HUES48 (cell line): ENCODE measurements around the gene VLDLR.

Experiments used
- H3K27ac ChIP-seq: one replicate; pipeline ENCODE4 v1.7.0; 2013; ENCODE audit warnings: low read depth, low read length, inconsistent platforms
- H3K27me3 ChIP-seq: 2 replicates; pipeline ENCODE4 v1.6.1; 2013; ENCODE audit warnings: mild to moderate bottlenecking, low read length; ENCODE audit not compliant: control insufficient read depth, insufficient read depth
- H3K36me3 ChIP-seq: 2 replicates; pipeline ENCODE4 v1.6.1; 2013; ENCODE audit warnings: low read length; ENCODE audit not compliant: control insufficient read depth, insufficient read depth
- H3K4me1 ChIP-seq: 2 replicates; pipeline ENCODE4 v1.6.1; 2013; ENCODE audit warnings: mild to moderate bottlenecking, low read length; ENCODE audit not compliant: control insufficient read depth, insufficient read depth
- H3K4me3 ChIP-seq: 2 replicates; pipeline ENCODE4 v1.5.1; 2013; ENCODE audit warnings: mild to moderate bottlenecking, low read depth, low read length
- H3K9ac ChIP-seq: 2 replicates; pipeline ENCODE4 v1.6.1; 2013; ENCODE audit warnings: mild to moderate bottlenecking, low read depth, low read length, moderate library complexity
- H3K9me3 ChIP-seq: 2 replicates; pipeline ENCODE4 v1.6.1; 2013; ENCODE audit warnings: low read length; ENCODE audit not compliant: control insufficient read depth, insufficient read depth

Gene VLDLR

DNA sequence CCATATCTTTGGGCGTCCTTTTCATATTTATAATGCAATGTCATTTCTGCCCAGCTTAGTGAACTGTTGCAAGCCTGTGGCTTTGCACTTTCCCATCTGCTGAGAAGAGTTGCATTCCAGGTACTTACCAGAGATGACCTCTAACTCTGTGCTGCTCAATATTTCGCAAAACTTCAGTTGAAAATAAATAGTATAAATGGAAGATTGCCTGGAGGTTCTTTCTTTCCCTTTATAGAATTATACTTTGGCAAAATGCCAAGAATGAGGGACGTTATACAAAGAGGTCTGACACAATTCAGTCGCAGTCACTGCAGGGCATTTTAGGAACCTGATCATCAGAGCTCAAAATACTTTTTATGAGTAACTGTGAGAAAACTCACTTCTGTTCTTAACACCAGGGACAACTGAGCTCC, 18.9 kb upstream of the VLDLR start:
- Histone ChIP-seq H3K27ac (no peak overlapping the region), H3K4me3 (no peak overlapping the region), H3K36me3 (no peaks in the 10 kb centered on the region), H3K9me3 (no peaks in the 10 kb centered on the region), H3K4me1 (no peaks in the 10 kb centered on the region), H3K9ac (no peak overlapping the region), H3K27me3 (no peaks in the 10 kb centered on the region)

- Histone ChIP-seq H3K27ac (no peak overlapping the region), H3K4me1 (no peaks in the 10 kb centered on the region), H3K9me3 (no peaks in the 10 kb centered on the region), H3K9ac (no peak overlapping the region), H3K27me3 (no peaks in the 10 kb centered on the region), H3K4me3 (no peak overlapping the region), H3K36me3 (no peaks in the 10 kb centered on the region)
Measured at GRCh38 chr9:2603621-2604020, 18.0 kb upstream of the VLDLR start.

- peaks cover 2% of the 10 kb centered on the region; the same call in 1 of the 2 replicates for H3K4me1 ChIP-seq
- no peaks in the 10 kb centered on the region for H3K9me3 ChIP-seq
Measured at GRCh38 chr9:2605246-2605645, 16.3 kb upstream of the VLDLR start.

DNA sequence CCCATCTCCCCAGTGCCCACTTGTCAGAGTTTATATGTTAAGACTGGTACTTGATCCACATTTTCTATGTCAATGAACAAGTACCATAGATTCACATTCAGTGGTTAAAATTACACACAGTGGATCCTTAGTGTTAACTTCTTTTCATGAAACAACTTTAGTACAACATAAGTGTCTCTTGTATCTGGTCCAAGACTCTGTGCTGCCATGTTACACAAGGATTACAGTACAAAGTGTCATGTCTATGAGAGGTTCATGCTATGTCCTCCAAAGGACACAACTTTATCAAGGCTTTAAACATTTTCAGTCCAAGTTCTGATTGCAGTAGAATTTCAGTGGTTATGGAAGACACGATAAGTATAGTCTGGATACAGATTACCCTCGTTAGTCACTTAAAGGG, 13.3 kb upstream of the VLDLR start:
- Histone ChIP-seq H3K27me3 (no peaks in the 10 kb centered on the region), H3K27ac (no peak overlapping the region), H3K9ac (no peak overlapping the region), H3K9me3 (no peaks in the 10 kb centered on the region), H3K4me3 (no peak overlapping the region), H3K4me1 (peaks cover 22% of the 10 kb centered on the region), H3K36me3 (no peaks in the 10 kb centered on the region)

More at GRCh38 chr9:2605246-2605645, 16.3 kb upstream of the VLDLR start:
- Histone ChIP-seq H3K36me3 (no peaks in the 10 kb centered on the region), H3K27me3 (no peaks in the 10 kb centered on the region), H3K27ac (no peak overlapping the region), H3K9ac (no peak overlapping the region), H3K4me3 (no peak overlapping the region)

- Histone ChIP-seq H3K4me1 (peaks cover 48% of the 10 kb centered on the region), H3K9me3 (no peaks in the 10 kb centered on the region), H3K27me3 (no peaks in the 10 kb centered on the region), H3K36me3 (no peaks in the 10 kb centered on the region), H3K9ac (no peak overlapping the region; the same call in 1 of the 2 replicates), H3K27ac (peak overlapping the region; percentile 65), H3K4me3 (no peak overlapping the region)
Measured at GRCh38 chr9:2610985-2611384, 10.6 kb upstream of the VLDLR start.

GRCh38 chr9:2611961-2612360, 9.6 kb upstream of the VLDLR start:
- Histone ChIP-seq H3K9me3 (no peaks in the 10 kb centered on the region), H3K4me3 (no peak overlapping the region), H3K4me1 (peaks cover 48% of the 10 kb centered on the region), H3K9ac (no peak overlapping the region), H3K36me3 (no peaks in the 10 kb centered on the region), H3K27me3 (no peaks in the 10 kb centered on the region), H3K27ac (no peak overlapping the region)

DNA sequence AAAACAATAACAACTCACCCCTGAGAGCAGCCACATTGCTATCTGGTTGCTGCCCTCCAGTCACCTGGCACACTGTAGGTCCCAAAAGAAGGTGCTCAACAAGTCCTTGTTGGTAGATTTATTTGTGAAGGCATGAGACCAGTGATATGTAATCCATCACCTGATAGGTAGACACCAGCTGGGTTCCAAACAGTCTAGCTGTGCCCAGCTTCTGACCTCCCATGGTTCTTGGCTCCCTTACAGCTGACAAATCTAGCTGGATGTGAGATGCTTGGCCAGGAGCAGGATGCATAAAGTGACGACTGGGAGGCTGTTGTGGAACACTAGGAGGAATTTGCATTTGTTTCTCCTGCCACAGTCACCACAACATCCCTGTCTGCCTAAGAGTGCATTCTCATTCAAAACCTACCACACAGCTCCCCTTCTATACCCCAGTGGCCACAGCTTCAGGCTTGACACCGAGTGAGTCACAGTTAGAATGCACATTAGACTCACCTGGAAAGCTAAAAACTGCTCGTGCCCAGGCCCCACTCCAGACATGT, 7.8 kb upstream of the VLDLR start:
- no peak overlapping the region for H3K9ac ChIP-seq
- peak overlapping the region; percentile 81 for H3K27ac ChIP-seq
- no peaks in the 10 kb centered on the region for H3K36me3 ChIP-seq
- no peak overlapping the region for H3K4me3 ChIP-seq
- H3K4me1 ChIP-seq: peaks cover 48% of the 10 kb centered on the region
- no peaks in the 10 kb centered on the region for H3K27me3 ChIP-seq
- no peaks in the 10 kb centered on the region for H3K9me3 ChIP-seq

DNA sequence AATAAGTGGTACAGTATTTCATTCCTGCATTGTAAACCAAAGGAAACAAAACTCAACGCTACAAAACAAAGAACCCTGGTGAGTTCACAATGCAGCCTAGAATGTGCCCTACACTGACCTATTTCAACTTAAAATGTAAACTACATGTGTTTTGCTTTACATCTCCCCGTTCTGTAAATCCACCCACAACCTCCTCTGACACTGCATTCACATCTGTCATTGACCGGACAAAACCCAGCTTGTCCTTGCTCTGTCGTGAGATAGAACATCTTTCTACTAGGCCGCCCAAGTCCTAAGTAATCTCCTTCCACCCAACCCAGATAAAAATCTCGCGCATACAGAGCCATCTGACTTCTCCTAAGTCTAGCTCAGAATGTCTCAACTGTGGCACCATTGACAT, 6.1 kb upstream of the VLDLR start:
- H3K27me3 ChIP-seq: peaks cover 9% of the 10 kb centered on the region
- H3K9ac ChIP-seq: no peak overlapping the region
- no peaks in the 10 kb centered on the region for H3K36me3 ChIP-seq
- H3K9me3 ChIP-seq: no peaks in the 10 kb centered on the region
- H3K27ac ChIP-seq: no peak overlapping the region
- no peak overlapping the region for H3K4me3 ChIP-seq
- peaks cover 49% of the 10 kb centered on the region for H3K4me1 ChIP-seq

GRCh38 chr9:2616692-2617377, 4.8 kb upstream of the VLDLR start:
- no peak overlapping the region for H3K9ac ChIP-seq
- H3K4me3 ChIP-seq: no peak overlapping the region
- H3K9me3 ChIP-seq: no peaks in the 10 kb centered on the region
- peaks cover 11% of the 10 kb centered on the region for H3K27me3 ChIP-seq
- no peak overlapping the region for H3K27ac ChIP-seq
- H3K36me3 ChIP-seq: no peaks in the 10 kb centered on the region
- H3K4me1 ChIP-seq: peaks cover 41% of the 10 kb centered on the region

GRCh38 chr9:2618289-2618688, 3.3 kb upstream of the VLDLR start:
- H3K27me3 ChIP-seq: peaks cover 22% of the 10 kb centered on the region
- H3K27ac ChIP-seq: no peak overlapping the region
- no peaks in the 10 kb centered on the region for H3K9me3 ChIP-seq
- H3K4me3 ChIP-seq: no peak overlapping the region
- no peak overlapping the region for H3K9ac ChIP-seq
- H3K36me3 ChIP-seq: no peaks in the 10 kb centered on the region
- peaks cover 33% of the 10 kb centered on the region for H3K4me1 ChIP-seq

- Histone ChIP-seq H3K4me3 (peak overlapping the region; percentile 73), H3K27me3 (peaks cover 36% of the 10 kb centered on the region), H3K9me3 (no peaks in the 10 kb centered on the region), H3K36me3 (no peaks in the 10 kb centered on the region; the same call in 1 of the 2 replicates), H3K27ac (peak overlapping the region; percentile 57), H3K9ac (peak overlapping the region; percentile 81), H3K4me1 (peaks cover 17% of the 10 kb centered on the region)
Measured at GRCh38 chr9:2620919-2621721, 467 bp upstream of the VLDLR start.
